Dermis blood vessel endothelial cell (primary cell): ENCODE data around the gene AQP2. TPM values are rescaled to one million over a fixed set of nuclear protein-coding genes. Genes with fewer than 3 reads are reported as not detected.

Experiments used
- DNase-seq: peaks from one replicate; pipeline ENCODE4 v3.0.0; 2010
- total RNA-seq: library from RNA; depleted of rRNA; stranded (reverse); fragments of >200 nt; gene quantifications from 2 replicates; pipeline ENCODE4 v1.2.3, GENCODE V29; 2014

AQP2 gene
- total RNA-seq, 1 donor from 2014 or later, result not detected

DNA sequence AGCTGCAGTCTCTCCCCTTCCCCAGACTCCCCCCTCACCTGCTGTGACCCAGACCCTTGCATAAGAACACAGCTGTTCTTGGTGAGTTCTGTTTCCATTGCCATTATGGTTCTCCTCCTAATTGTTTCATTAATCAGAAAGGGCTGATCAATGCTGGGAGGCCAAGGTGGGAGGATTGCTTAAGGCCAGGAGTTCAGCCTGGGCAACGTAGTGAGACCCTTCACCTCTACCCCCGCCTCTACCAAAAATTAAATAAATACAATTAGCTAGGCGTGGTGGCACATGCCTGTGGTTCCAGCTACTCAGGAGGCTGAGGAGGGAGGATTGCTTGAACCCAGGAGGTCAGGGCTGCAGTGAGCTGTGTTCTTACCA is 29.6 kb upstream of the AQP2 start:
- DNase-seq, result no peak

DNA sequence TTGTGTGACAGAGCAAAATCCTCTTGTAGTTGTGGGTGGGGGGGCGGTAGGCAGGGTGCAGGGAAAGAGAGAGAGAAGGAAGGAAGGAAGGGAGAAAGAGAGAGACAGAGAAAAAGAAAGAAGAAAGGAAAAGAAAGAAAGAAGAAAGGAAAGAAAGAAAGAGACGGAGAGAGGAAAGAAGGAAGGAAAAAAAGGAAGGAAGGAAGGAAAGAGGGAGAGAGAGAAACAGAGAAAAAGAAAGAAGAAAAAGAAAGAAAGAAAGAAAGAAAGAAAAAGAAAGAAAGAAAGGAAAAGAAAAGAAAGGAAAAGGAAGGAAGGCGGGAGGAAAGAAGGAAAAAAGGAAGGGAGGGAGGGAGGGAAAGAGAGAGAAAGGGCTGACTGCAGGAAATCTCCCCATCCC is 29.2 kb upstream of the AQP2 start:
- DNase-seq, result no peak

DNA sequence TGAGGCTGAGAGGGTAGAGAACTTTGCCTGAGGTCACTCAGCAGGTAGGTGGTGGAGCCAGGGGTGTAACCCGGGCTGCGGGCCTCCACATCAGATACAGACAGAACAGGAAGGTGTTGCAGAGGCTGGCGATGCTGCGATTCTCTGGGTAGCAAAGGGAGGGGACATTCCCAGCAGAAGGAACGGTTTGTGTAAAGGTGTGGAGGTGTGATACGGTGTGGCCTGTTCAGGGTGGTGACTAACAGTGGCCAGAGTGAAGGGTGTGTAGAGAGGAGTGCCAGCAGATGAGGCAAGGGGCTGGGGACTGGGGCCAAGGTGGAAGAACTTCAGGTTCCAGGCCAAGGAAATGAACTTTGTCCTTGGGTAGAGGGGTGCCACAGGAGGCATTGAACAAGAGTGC is 28.6 kb upstream of the AQP2 start:
- no peak for DNase-seq

DNA sequence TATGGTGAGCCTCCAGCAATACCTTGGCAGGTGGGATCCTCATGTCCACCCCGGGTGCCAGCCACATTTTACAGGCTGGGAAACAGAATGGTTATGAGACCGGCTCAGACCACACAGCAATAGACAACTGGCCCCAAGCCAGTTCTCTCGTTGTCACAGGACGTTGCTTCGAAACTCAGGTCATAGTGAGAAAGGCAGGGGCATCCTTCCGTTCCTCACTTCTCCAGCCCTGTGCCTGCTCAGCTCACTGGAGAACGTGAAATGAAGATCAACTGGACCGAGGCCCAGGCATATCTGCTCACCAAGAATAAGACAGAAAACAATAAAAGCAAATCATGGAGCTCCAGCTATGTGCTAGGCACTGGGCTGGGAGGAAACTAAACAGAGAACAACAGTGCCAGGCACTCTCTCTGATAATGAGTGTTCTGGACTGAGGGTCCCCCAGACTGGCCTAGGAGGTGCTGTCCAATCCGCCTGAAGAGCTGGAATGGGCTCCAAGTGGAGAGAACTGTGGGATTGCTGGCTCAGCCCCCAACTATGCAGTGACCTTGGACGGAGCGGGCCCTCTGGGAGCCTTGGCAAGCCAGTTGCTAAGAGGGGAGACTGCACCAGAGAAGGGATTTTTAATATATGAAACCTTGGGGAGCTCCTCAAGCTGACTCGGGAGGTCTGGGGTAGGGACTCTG is 28.0 kb upstream of the AQP2 start:
- no peak for DNase-seq

DNA sequence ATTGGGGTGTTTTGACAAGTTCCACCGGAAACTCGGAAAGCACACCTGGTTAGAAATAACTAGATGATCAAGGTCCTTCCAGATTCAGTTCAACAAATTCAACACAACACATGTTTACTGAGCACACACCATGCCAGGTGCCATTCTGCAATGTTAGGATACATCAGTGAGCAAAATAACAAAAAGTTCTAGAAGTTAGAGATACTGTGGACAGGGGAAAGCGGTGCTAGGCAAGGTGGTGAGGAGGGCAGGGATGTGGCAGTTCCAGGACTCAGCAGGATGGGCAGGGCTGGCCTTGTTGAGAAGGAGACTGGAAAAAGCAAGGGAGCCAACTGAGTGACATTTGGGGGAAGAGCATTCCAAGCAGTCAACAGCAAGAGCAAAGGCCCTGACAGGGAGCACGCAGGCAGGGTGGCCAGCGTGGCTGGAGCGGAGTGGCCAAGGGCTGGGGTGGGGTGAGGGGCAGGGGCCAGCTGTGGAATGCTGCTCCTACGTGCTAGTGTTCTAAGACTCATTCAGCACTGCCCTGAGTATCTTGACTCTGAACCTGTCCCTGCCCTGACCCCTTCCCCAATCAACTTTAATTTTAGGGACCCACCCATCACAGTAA is 27.4 kb upstream of the AQP2 start:
- DNase-seq, result no peak

DNA sequence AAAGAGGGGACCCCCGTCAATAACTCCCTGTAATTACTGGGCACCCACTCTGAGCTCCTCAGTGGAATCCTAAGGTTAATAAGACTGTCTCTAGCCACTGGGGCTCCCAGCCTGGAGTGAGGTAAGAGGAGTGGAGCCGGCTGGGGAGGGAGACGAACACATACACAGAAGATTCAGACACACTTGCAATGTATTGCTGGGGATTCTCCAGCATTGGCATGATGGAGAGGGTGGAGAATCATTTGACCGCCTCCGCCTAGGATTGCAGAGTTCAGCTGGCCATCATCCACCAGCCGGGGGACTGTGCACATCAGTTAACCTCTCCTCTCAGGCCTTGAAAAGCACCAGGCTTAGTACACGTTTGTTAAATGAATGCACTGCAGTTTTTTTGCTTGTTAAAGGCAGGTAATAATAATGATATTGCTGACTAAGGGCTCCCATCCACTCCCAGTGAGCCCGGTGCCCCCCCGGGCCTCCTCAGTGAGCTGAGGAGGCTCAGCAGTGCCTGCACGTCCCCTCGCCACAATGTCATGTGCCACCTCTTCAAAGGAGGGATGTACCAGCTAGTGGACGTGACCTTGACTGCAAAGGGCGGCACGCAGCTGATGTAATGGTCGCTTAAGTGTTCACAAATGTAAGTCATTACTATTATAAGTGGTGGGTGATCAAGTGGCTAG is 26.5 kb upstream of the AQP2 start:
- no peak for DNase-seq

DNA sequence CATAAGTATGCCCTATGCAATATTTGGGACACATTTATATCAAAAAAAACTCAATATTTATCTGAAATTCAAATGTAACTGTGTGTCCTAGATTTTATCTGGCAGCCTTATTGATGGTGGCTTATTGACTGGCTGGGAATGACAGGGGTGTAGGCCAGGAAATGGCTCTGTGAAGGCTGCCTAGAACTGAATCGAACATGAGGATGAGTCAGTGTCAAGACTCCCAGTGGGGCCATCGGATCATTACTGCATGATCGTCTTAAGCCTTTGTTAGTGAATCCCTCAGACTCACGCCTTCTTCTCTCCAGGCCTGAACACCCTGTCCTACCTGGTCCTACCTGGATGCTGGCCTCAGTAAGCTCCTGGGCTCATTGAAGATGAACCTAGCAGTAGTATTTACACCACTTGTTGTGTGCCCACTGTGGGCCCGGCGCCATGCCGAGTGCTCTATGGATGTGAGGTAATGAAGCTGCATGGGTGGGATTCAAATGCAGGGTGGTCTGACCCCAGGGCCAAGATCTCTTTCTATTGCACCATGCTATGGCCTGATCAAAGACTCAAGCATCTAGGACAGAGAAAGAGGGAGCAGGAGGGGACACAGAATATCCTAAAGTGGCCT is 25.8 kb upstream of the AQP2 start:
- no peak for DNase-seq

DNA sequence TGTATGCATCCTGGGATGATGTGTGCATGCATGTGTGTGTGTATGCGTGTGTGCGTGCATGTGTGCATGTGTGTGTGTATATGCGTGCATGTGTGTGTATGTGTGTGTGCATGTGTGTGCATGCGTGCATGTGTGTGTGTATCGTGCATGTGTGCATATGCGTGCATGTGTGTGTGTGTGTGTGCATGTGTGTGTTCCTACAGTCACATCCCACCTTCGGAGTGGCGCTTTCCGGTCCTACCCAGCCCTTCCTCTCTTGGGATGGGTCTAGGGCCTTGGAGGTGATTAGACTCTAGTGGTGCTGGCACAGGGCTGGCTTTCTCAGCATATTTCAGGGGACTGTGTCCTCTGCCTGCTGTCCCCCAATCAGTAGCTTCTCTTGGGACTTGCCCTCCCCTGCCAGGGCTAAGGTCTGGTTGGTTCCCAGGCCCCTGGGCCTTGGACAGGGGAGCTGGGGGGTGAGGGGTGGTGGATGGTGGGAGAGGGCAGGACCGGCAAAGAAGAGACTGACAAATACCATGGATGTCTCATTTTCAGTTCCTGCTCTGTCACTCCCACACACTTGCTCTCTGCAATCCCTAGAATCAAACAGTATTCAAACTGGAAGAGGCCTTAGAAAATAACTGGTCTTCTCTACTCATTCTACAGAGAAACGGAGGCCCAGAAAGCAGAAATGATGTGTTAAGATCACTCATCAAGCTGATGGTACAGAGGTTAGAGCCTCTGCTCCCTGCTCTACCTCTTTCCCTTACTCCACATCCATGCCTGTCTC is 24.9 kb upstream of the AQP2 start:
- no peak for DNase-seq

DNA sequence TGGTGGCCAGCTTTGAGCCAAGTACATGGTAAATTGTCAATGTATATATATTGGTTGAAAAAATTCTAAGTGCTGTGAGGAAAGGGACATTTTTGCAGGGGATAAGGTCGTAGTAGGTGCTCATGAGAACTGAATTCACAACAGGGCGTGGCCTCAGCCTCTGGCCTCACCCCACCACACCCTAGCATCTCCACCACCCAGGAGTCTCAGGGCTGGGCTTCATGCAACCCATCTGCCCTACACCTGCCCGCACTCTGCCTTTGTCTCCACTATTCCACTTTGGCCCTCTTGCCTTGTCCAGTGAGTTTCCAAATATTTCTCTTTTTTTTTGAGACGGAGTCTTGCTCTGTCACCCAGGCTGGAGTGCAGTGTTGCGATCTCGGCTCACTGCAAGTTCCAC is 22.1 kb upstream of the AQP2 start:
- no peak for DNase-seq

DNA sequence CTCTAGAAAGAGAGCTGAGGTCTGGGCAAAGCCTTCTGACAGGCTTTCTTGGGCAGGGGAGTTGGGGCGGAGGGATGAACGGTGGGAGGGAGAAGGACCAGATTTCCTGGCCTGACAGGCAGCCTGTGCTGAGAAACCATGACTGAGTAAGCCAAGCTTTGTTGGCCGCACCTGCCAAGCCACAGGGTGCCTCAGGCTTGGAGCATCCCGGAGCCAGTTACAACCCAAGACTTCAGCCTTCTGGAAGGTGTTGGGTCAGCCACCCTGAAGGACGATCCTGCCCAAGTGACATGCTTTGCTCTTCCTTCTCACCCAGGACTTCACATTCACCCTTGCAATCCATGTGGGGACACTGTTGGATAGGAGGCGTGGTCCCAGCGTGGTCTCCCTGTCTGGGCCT is 21.0 kb upstream of the AQP2 start:
- DNase-seq, result no peak

DNA sequence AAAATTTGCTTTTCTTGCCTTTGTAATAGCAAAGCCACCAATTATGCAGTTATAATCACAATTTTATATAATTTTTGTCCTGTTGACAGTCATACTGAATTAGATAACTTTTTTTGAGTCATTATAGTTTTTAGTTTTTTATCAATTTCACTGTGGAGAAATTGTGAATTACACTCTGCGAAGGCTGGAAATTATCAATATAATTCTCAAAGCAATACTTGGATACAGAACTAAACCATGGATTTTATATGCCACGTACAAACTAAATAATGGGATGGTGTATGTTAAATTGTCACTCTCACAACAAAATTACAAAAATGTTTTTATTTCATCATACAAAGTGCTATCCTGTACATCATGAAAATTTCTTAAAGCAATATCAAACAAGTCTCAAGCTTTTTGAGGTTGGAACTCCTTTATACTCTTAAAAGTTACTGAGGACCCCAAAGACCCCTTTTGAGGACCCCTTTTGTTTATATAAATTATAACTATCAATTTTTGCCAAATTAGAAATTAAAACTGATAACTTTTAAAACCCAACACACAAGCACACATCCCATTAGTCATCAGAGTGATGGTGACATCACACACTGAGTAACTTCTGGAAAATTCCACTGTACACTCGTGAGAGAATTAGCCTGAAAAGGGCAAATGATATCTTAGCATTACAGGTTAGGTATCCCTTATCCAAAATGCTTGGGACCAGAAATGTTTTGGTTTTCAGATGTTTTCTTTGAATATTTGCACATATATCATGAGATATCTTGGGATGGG is 19.8 kb upstream of the AQP2 start:
- DNase-seq, result peak; percentile 63

DNA sequence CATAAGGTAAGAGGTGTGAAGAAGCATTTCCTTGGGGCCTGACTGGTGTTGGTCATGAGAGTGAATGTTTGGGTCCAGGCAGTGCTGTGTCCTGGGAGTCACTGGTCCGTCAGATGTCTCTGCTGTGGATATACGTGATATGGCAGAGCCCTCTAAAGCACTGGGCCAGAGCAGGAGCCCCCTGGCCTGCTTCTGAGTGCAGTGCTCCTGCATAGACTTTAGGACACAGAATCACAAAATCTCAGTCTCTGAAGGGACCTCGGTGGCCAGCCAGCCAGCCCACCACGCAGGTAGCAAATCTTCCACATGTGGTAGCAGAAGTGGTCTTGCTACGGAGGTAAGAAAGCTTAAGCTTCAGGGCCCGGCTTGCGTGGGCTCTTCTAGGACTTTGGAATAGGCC is 18.5 kb upstream of the AQP2 start:
- no peak for DNase-seq

DNA sequence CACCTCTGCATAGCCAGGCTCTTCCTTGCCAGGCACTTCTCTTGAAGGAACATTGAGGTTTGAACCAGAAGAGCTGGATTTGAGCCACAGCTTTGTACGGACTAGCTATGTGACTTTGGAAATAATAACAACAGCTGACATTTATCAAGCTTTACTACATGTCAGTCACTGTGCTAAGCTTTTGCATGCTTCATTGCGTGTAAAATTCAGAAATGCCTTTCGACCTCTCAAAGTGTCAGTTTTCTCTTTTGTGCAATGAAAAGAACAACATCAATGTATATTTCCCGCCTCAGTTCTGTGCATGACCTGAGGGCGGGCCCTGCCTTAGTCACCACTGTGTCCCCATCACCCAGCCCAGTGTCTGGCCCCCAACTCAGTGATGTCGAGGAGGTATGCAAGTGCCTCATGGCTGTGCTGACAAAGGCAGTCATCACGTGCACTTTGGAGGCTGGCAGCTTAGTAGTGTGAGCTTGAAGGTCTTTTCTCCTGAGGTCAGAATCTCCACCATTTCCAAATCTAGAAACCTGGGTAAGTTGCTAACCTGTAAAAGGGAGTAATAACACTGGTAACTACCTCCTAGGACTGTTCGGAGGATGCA is 17.9 kb upstream of the AQP2 start:
- DNase-seq, result no peak

DNA sequence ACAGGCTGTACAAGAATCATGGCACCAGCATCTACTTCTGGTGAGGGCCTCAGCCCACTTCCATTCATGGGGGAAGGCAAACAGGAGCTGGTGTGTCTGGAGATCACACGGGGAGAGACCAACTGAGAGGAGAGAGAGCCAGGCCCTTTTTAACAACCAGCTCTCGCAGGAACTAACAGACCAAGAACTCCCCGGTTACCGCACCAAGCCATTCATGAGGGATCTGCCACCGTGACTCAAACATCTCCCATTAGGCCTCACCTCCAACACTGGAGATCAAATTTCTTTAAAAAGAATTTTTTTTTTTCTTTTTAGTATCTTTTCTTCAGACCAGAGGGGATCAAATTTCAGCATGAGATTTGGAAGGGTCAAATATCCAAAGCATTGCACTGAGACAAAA is 16.7 kb upstream of the AQP2 start:
- no peak for DNase-seq

DNA sequence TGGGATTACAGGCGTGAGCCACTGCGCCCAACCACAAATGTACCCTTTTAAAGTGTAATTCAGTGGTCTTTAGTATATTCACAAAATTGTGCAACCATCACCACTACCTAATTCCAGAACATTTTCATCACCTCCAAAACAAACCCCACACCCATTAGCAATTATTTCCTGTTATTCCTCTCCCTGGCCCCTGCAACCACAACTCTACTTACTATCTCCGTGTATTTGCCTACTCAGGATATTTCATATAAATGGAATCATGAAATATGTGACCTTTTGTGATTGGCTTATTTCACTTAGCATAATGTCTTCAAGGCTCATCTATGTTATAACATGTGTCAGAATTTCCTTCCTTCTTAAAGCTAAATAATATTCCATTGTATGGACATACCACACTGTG is 16.0 kb upstream of the AQP2 start:
- DNase-seq, result no peak

DNA sequence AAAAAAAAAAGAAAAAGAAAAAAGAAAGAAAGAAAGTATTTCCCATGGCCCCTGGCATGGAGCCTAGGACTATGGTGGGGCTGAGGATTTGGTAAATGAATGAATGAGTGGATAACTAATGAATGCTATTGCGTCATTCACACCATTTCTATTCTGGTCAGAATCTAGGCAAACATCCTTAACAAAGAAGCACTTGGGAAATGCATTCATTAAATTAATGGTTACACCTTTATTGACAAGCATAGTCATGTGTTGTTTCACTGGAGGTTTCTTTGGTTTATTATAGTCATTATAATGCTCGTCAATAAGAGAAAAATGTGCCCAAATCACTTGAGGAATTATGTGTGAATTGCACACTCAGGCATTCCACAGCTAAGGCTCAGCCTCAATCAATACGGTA is 13.6 kb upstream of the AQP2 start:
- no peak for DNase-seq

DNA sequence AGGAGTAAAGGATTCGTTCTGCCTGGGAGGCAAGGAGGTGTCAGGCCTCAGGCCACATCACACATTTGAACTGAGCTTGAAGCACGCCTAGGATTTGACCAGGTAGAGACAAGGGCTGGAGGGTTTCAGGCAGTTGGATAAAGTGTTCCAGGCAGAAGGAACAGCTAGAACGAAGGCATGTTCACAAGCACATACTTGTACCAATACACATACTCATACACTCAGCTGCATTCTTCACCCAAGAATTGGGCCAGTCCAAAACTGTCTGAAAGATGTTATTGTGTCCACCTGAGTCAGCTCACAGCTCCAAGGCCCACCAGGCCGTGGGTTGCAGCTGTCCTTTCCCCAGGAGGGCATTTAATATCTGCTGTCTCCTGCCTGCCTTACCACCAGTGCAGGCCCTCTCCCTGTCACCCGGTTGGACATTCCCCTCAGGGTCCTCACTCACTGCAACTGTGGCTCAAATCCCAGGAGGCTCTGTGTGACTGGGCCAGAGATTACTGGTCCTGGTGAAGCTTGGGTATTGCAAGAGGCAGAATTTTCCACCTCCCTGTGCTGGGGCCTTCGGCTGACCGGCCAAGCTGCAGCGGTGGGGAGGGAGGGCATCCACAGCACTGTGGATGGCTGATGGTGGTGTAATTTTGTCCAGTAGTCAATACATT is 12.8 kb upstream of the AQP2 start:
- DNase-seq, result no peak

DNA sequence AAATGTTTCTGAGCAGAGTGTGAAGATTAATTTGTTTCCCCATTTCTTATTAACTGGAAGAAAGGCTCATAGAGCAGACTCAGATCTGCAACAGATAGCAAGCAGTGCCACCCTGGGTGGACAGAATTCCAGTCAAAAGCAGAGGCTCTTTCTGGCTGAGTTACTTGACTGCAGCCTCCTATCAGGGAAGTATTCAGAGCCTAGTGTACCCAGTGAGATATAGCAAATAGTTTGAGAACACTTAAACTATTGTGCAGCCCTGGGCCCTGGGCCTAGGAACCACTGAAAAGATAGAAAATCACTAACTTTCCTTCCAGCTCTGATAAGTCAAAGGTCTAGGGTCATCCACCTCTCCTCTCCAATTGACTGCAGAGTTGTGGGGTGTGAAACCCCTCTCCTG is 11.2 kb upstream of the AQP2 start:
- DNase-seq, result no peak

DNA sequence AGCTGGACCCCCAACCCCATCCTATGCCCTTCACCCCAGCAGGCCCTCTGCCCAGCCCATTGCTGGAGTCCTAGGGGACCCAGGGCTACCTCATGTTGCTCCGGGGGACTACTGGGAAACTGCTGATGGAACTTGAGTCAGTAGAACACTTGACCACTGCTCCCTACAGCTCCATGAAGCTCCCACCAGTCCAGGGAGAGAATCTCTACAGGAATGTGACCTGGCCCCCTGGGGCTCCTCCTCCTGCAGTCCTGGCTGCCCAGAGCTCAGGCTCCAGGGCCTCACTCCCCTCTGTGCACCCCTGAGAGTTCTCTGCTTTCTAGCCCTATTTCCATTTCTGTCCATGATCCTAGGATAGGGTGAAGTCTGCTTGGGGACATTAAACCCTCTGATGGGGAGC is 10.8 kb upstream of the AQP2 start:
- DNase-seq, result no peak

DNA sequence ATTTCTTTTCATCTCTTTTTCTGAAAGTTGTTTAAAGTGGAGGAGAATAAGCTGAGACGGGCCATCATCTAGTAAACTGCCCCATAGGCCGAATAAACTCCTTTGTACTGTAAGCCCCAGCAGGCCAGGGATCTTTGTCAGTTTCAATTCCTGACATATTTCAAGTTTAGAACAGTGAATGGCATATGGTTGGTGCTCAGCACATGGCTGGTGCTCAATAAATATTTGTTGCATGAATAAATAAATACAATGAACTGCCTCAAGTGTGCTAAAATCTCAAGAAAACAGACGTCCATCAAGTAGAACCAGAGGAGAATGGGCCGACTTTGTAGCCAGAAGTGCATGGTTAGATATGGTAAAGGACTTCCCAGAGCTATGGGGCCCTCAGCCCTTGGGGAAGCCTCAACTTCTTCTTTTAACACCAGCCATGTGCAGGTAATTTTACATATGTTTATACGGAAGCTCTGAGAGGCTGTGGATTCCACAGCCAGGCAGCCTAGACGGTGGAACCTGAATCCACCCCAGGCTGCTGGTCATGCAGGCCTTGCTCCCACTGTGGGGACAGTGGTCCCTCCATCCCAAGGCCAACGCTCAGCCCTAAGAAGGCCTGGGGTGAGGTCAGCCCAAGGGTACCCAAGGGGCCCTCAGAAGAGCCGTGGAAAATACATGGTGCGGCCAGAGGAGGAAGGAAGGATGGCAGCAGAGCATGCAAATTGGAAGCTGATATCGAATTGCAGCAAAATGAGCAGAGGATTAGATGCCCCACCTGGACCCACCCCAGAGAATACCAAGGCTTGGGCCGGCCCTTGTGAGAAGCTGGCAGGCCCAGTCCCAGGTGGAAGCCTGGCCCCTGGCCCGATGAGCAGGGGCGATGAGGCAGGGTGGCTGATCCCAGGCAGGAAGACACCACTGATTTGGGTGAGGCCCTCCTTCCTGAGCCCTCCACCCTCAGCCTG is 8.7 kb upstream of the AQP2 start:
- no peak for DNase-seq
